CD14-positive monocyte (primary cell): ENCODE results near the gene GPC1. TPM values are rescaled to one million over a fixed set of nuclear protein-coding genes. Genes with fewer than 3 reads are reported as not detected.
A peak's percentile ranks its signal among the peaks of the same experiment; 100 is the strongest.

Source experiments
- DNase-seq, 3 donors: peaks; one replicate each; pipeline ENCODE4 v3.0.0-alpha.2; 2011 to 2022
- H2AFZ ChIP-seq: 2 replicates; pipeline ENCODE4 v1.6.0; 2012; ENCODE audit warnings: mild to moderate bottlenecking, low read depth, low read length, inconsistent platforms; ENCODE audit not compliant: insufficient read depth, poor library complexity, severe bottlenecking
- H3K27ac ChIP-seq, 2 donors: 1 replicate in 1 of 2; 2 replicates in 1 of 2; pipeline ENCODE4 v1.5.1; 2012 to 2013; ENCODE audit warnings: low read length in 2 of 2, control low read depth in 1 of 2, inconsistent platforms in 1 of 2, low read depth in 1 of 2, mild to moderate bottlenecking in 1 of 2
- H3K27me3 ChIP-seq, 2 donors: one replicate each; pipeline versions ENCODE4 v1.6.0 to v1.6.1; 2011 to 2013; ENCODE audit warnings: low read length in 2 of 2; ENCODE audit not compliant: control insufficient read depth in 2 of 2, insufficient read depth in 2 of 2
- H3K36me3 ChIP-seq, 2 donors: replicated peaks in 1 of 2; 1 replicate in 1 of 2; 2 replicates in 1 of 2; pipeline versions ENCODE4 v1.5.1 to v1.6.1; 2012 to 2013; ENCODE audit warnings: low read length in 2 of 2, control low read depth in 1 of 2, inconsistent platforms in 1 of 2, mild to moderate bottlenecking in 1 of 2; ENCODE audit not compliant: insufficient read depth in 2 of 2, control insufficient read depth in 1 of 2
- H3K4me1 ChIP-seq, 2 donors: 1 replicate in 1 of 2; 2 replicates in 1 of 2; pipeline versions ENCODE4 v1.5.1 to v1.6.1; 2012 to 2013; ENCODE audit warnings: low read length in 2 of 2, control low read depth in 1 of 2, inconsistent platforms in 1 of 2, mild to moderate bottlenecking in 1 of 2, moderate library complexity in 1 of 2; ENCODE audit not compliant: insufficient read depth in 2 of 2, control insufficient read depth in 1 of 2
- H3K4me2 ChIP-seq: replicated peaks from 2 replicates; pipeline ENCODE3; 2012; ENCODE audit warnings: low read length, moderate library complexity, mild to moderate bottlenecking; ENCODE audit not compliant: poor library complexity, severe bottlenecking; ENCODE audit errors: extremely low read depth
- H3K4me3 ChIP-seq, 3 experiments: fragments of 200-600 bp in 1 of 3; sonication (generic) in 1 of 3; replicated peaks in 1 of 3; 1 replicate in 2 of 3; 2 replicates in 1 of 3; pipeline ENCODE4 v1.5.1; 2011 to 2013; ENCODE audit warnings: low read length in 3 of 3, mild to moderate bottlenecking in 3 of 3, control low read depth in 2 of 3, low read depth in 2 of 3, inconsistent platforms in 1 of 3, moderate library complexity in 1 of 3
- H3K79me2 ChIP-seq: 2 replicates; pipeline ENCODE4 v1.6.0; 2012; ENCODE audit warnings: mild to moderate bottlenecking, control low read depth, inconsistent platforms, low read length, moderate library complexity; ENCODE audit not compliant: insufficient read depth
- H3K9ac ChIP-seq: 2 replicates; pipeline ENCODE4 v1.6.0; 2017; ENCODE audit warnings: low read length, mild to moderate bottlenecking; ENCODE audit not compliant: insufficient read depth, poor library complexity, severe bottlenecking
- H3K9me3 ChIP-seq, 2 donors: replicated peaks in 1 of 2; 1 replicate in 1 of 2; 2 replicates in 1 of 2; pipeline versions ENCODE4 v1.5.1 to v1.6.1; 2012 to 2013; ENCODE audit warnings: low read length in 2 of 2, control low read depth in 1 of 2; ENCODE audit not compliant: control insufficient read depth in 1 of 2, insufficient read depth in 1 of 2
- H4K20me1 ChIP-seq: 2 replicates; pipeline ENCODE4 v1.6.0; 2012; ENCODE audit warnings: mild to moderate bottlenecking, low read length, control low read depth, moderate library complexity; ENCODE audit not compliant: insufficient read depth
- H3K27ac Mint-ChIP-seq, 7 donors: one replicate each; pipeline ENCODE4 v1.8.0; 2020; ENCODE audit warnings: mild to moderate bottlenecking in 7 of 7, mixed read lengths in 7 of 7, moderate library complexity in 6 of 7, inconsistent platforms in 2 of 7
- H3K27me3 Mint-ChIP-seq, 3 donors: one replicate each; pipeline ENCODE4 v1.8.0; 2021 to 2022; ENCODE audit warnings: low read depth in 3 of 3, mild to moderate bottlenecking in 3 of 3, mixed read lengths in 3 of 3, moderate library complexity in 3 of 3, inconsistent platforms in 1 of 3
- H3K36me3 Mint-ChIP-seq, 2 donors: one replicate each; pipeline ENCODE4 v1.8.0; 2020; ENCODE audit warnings: mixed read lengths in 2 of 2, inconsistent platforms in 1 of 2, mild to moderate bottlenecking in 1 of 2
- H3K4me1 Mint-ChIP-seq: one replicate; pipeline ENCODE4 v1.8.0; 2020; ENCODE audit warnings: mild to moderate bottlenecking, mixed read lengths
- H3K4me3 Mint-ChIP-seq, 2 donors: one replicate each; pipeline ENCODE4 v1.8.0; 2020; ENCODE audit warnings: mild to moderate bottlenecking in 2 of 2, mixed read lengths in 2 of 2, moderate library complexity in 1 of 2
- H3K9me3 Mint-ChIP-seq, 7 donors: one replicate each; pipeline ENCODE4 v1.8.0; 2020 to 2022; ENCODE audit warnings: mixed read lengths in 7 of 7, mild to moderate bottlenecking in 6 of 7, moderate library complexity in 6 of 7, inconsistent platforms in 2 of 7
- CTCF ChIP-seq: fragments of 200-600 bp; IDR thresholded peaks from one replicate; pipeline ENCODE4 v1.8.0; 2022; ENCODE audit warnings: antibody characterized with exemption, mild to moderate bottlenecking
- WGBS: methylation state at CpG from one replicate; pipeline ENCODE4 v1.1.5; 2013; ENCODE audit warnings: missing lambda C conversion rate; ENCODE audit not compliant: insufficient coverage; 5-methylcytosine and 5-hydroxymethylcytosine counted together
- intact Hi-C, 2 donors: fragments of 100-400 bp; cut with micrococcal nuclease; formaldehyde crosslinking; loops; one replicate each; pipeline versions ENCODE4 v1.15.0 to v1.15.1; 2023
- polyA plus RNA-seq, 3 donors: library from polyadenylated mRNA; depleted of rRNA in 1 of 3; unstranded in 2 of 3; stranded (reverse) in 1 of 3; fragments of 300-500 nt in 2 of 3; fragments of >200 nt in 1 of 3; fragmentation: Illumina TruSeq in 2 of 3; gene quantifications; 1 replicate in 2 of 3; 2 replicates in 1 of 3; pipeline ENCODE4 v1.2.3, GENCODE V29; 2012 to 2021

GPC1 gene
- polyA plus RNA-seq, 3 donors, result 0.08 TPM; not detected in 2

- H3K27me3 Mint-ChIP-seq, result no peaks in the 10 kb centered on the region
- H3K4me1 ChIP-seq, result no peaks in the 10 kb centered on the region
- WGBS, result 95% methylated on average over 21 of the region's 21 CpGs
- peaks cover 2 to 15% of the 10 kb centered on the region in 2 donors for H3K36me3 Mint-ChIP-seq
- peaks cover 4% of the 10 kb centered on the region for H3K4me1 Mint-ChIP-seq
- DNase-seq, result no peak
- H3K9ac ChIP-seq, result no peak overlapping the region
- peaks cover 3 to 31% (median 6%) of the 10 kb centered on the region in 7 donors for H3K9me3 Mint-ChIP-seq
- H2AFZ ChIP-seq, result no peak overlapping the region
- H3K27ac ChIP-seq, result no peak overlapping the region
- TF ChIP-seq CTCF, result no peak
- no peaks in the 10 kb centered on the region for H4K20me1 ChIP-seq
- intact Hi-C loops, result no loop called here
- H3K4me2 ChIP-seq, result no peak overlapping the region
- H3K36me3 ChIP-seq, result no peaks in the 10 kb centered on the region
- H3K4me3 ChIP-seq, result no peak overlapping the region
- H3K4me3 Mint-ChIP-seq, result no peak overlapping the region
- H3K79me2 ChIP-seq, result no peaks in the 10 kb centered on the region
- H3K27ac Mint-ChIP-seq, result peak overlapping the region in 1 of 7 donors; percentile 62
- H3K9me3 ChIP-seq, result peaks cover 0 to 14% of the 10 kb centered on the region in 2 donors
- no peaks in the 10 kb centered on the region for H3K27me3 ChIP-seq
Measured at GRCh38 chr2:240478346-240479110, 43.1 kb downstream of the GPC1 start.

- Mint-ChIP-seq H3K27ac (peak overlapping the region in 1 of 7 donors; percentile 62), H3K4me3 (no peak overlapping the region), H3K27me3 (no peaks in the 10 kb centered on the region), H3K4me1 (no peaks in the 10 kb centered on the region), H3K9me3 (peaks cover 3 to 28% (median 6%) of the 10 kb centered on the region in 7 donors), H3K36me3 (peaks cover 2 to 15% of the 10 kb centered on the region in 2 donors)
- DNase-seq, result no peak
- 92% methylated on average over 12 of the region's 12 CpGs for WGBS
- H3K9me3 ChIP-seq, result peaks cover 0 to 14% of the 10 kb centered on the region in 2 donors
- no peak overlapping the region for H3K4me2 ChIP-seq
- H3K27ac ChIP-seq, result no peak overlapping the region
- H3K4me1 ChIP-seq, result no peaks in the 10 kb centered on the region
- H3K27me3 ChIP-seq, result no peaks in the 10 kb centered on the region
- H3K4me3 ChIP-seq, result no peak overlapping the region
- H3K36me3 ChIP-seq, result no peaks in the 10 kb centered on the region
- TF ChIP-seq CTCF, result no peak
- no peak overlapping the region for H2AFZ ChIP-seq
- no peaks in the 10 kb centered on the region for H4K20me1 ChIP-seq
- H3K9ac ChIP-seq, result no peak overlapping the region
- H3K79me2 ChIP-seq, result no peaks in the 10 kb centered on the region
- intact Hi-C loops, result no loop called here
Measured at GRCh38 chr2:240479111-240479501, 43.6 kb downstream of the GPC1 start.
